Astrocyte (in vitro differentiated cells and primary cell): Measurements from ENCODE around the gene GOPC. TPM values are rescaled to one million over a fixed set of nuclear protein-coding genes. Genes with fewer than 3 reads are reported as not detected.

Source experiments
- DNase-seq: peaks from one replicate; pipeline ENCODE4 v3.0.0-alpha.2; 2010; ENCODE audit warnings: low read depth
- FAIRE-seq: peaks from 2 replicates; lab custom pipeline; 2011; peaks lifted over from hg19 to GRCh38; lab: Jason Lieb, UNC
- H2AFZ ChIP-seq: 2 replicates; pipeline ENCODE4 v1.6.0; 2012; ENCODE audit warnings: low read depth, low read length, inconsistent platforms
- H3K27ac ChIP-seq: 2 replicates; pipeline ENCODE4 v1.5.1; 2011; ENCODE audit warnings: low read depth, low read length, inconsistent platforms
- H3K27me3 ChIP-seq: 2 replicates; pipeline ENCODE4 v1.6.0; 2011; ENCODE audit warnings: low read length, inconsistent platforms; ENCODE audit not compliant: insufficient read depth
- H3K36me3 ChIP-seq: 2 replicates; pipeline ENCODE4 v1.5.1; 2011; ENCODE audit warnings: low read length, inconsistent platforms; ENCODE audit not compliant: insufficient read depth
- H3K4me1 ChIP-seq: 2 replicates; pipeline ENCODE4 v1.5.1; 2011; ENCODE audit warnings: low read length, inconsistent platforms; ENCODE audit not compliant: insufficient read depth
- H3K4me2 ChIP-seq: 2 replicates; pipeline ENCODE4 v1.6.0; 2012; ENCODE audit warnings: low read length, inconsistent platforms
- H3K4me3 ChIP-seq: 2 replicates; pipeline ENCODE4 v1.5.1; 2011; ENCODE audit warnings: low read depth, mild to moderate bottlenecking, low read length, inconsistent platforms; ENCODE audit not compliant: insufficient read depth
- H3K79me2 ChIP-seq: 2 replicates; pipeline ENCODE4 v1.6.0; 2012; ENCODE audit warnings: mild to moderate bottlenecking, low read length, inconsistent platforms; ENCODE audit not compliant: insufficient read depth
- H3K9ac ChIP-seq: 2 replicates; pipeline ENCODE4 v1.6.0; 2012; ENCODE audit warnings: mild to moderate bottlenecking, low read length, inconsistent platforms
- H3K9me3 ChIP-seq: 2 replicates; pipeline ENCODE4 v1.5.1; 2012; ENCODE audit warnings: low read depth, mild to moderate bottlenecking, low read length, inconsistent platforms; ENCODE audit not compliant: insufficient read depth
- H4K20me1 ChIP-seq: 2 replicates; pipeline ENCODE4 v1.6.0; 2012; ENCODE audit warnings: low read length, inconsistent platforms; ENCODE audit not compliant: insufficient read depth
- H3K27ac Mint-ChIP-seq: one replicate; pipeline ENCODE4 v1.8.0; 2021; ENCODE audit warnings: mild to moderate bottlenecking, mixed read lengths; ENCODE audit not compliant: unreplicated experiment
- H3K27me3 Mint-ChIP-seq: one replicate; pipeline ENCODE4 v1.8.0; 2021; ENCODE audit warnings: low read depth, mixed read lengths; ENCODE audit not compliant: unreplicated experiment
- H3K36me3 Mint-ChIP-seq: one replicate; pipeline ENCODE4 v1.8.0; 2021; ENCODE audit warnings: low read depth, mixed read lengths; ENCODE audit not compliant: unreplicated experiment
- H3K4me1 Mint-ChIP-seq: one replicate; pipeline ENCODE4 v1.8.0; 2021; ENCODE audit warnings: low read depth, mixed read lengths; ENCODE audit not compliant: unreplicated experiment
- H3K4me3 Mint-ChIP-seq: one replicate; pipeline ENCODE4 v1.8.0; 2021; ENCODE audit warnings: mild to moderate bottlenecking, moderate library complexity, mixed read lengths; ENCODE audit not compliant: unreplicated experiment
- H3K9me3 Mint-ChIP-seq: one replicate; pipeline ENCODE4 v1.8.0; 2021; ENCODE audit warnings: mild to moderate bottlenecking, mixed read lengths; ENCODE audit not compliant: unreplicated experiment
- EZH2 ChIP-seq: IDR thresholded peaks from 2 replicates; pipeline ENCODE4 v1.6.1; 2012; ENCODE audit warnings: mild to moderate bottlenecking, low read length, inconsistent platforms; ENCODE audit not compliant: insufficient read depth
- total RNA-seq: library from RNA; stranded (reverse); gene quantifications from 2 replicates; pipeline ENCODE4 v1.2.1, GENCODE V29; 2021
- TF ChIP-seq, protein P1 (sequence below): IDR thresholded peaks from 2 replicates; pipeline ENCODE4 v1.5.1; 2011; ENCODE audit warnings: low read depth, mild to moderate bottlenecking, inconsistent platforms, low read length, moderate library complexity; ENCODE audit not compliant: insufficient read depth

The GOPC gene
- total RNA-seq, 1 donor from 2014 or later, result 45.0 TPM

DNA sequence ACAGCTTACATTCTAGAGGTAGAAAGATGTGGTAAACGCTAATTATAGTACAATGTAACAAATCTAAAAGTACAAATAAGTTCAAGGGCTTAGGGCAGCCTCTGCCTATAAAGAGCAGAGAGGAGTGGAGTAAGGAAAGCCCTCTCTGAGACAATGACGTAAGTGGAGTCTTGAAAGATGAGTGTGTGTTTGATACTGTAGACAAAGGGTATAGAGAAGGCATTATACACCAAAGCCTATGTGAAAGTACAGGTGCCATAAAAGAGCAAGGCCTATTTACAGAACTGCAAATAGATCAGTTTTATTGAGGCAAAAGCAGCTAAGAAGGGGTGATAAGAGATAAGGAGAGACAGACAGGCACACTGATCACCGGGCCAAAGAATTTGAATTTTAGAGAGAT, 10.9 kb downstream of the GOPC start:
- peaks cover 5% of the 10 kb centered on the region for H3K4me1 Mint-ChIP-seq
- H3K79me2 ChIP-seq, result peaks cover 95% of the 10 kb centered on the region

DNA sequence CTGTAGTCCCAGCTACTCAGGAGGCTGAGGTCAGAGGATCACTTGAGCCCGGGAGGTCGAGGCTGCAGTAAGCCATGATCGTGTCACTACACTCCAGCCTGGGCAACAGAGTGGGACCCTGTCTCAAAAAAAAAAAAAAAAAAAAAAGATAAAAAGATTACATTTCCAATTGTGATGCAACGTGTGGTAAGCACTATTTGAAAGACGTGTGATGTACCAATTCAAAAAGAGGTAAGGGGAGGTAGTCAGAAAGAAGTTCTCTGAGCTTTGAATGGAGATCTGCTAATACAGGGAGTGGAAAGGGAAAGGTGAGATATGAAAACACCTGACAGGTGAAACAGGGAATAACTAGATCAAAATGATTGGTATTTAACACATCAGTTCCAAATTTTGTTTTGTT, 11.9 kb downstream of the GOPC start:
- TF ChIP-seq, protein P1, sequence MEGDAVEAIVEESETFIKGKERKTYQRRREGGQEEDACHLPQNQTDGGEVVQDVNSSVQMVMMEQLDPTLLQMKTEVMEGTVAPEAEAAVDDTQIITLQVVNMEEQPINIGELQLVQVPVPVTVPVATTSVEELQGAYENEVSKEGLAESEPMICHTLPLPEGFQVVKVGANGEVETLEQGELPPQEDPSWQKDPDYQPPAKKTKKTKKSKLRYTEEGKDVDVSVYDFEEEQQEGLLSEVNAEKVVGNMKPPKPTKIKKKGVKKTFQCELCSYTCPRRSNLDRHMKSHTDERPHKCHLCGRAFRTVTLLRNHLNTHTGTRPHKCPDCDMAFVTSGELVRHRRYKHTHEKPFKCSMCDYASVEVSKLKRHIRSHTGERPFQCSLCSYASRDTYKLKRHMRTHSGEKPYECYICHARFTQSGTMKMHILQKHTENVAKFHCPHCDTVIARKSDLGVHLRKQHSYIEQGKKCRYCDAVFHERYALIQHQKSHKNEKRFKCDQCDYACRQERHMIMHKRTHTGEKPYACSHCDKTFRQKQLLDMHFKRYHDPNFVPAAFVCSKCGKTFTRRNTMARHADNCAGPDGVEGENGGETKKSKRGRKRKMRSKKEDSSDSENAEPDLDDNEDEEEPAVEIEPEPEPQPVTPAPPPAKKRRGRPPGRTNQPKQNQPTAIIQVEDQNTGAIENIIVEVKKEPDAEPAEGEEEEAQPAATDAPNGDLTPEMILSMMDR, result no peak
- no peak for TF ChIP-seq EZH2
- H3K4me3 ChIP-seq, result no peak overlapping the region
- no peak overlapping the region for H2AFZ ChIP-seq
- no peaks in the 10 kb centered on the region for H3K9me3 ChIP-seq
- Mint-ChIP-seq H3K4me1 (peaks cover 5% of the 10 kb centered on the region), H3K4me3 (no peak overlapping the region), H3K36me3 (peaks cover 16% of the 10 kb centered on the region), H3K9me3 (no peaks in the 10 kb centered on the region), H3K27me3 (no peaks in the 10 kb centered on the region), H3K27ac (peak overlapping the region; percentile 31)
- H3K9ac ChIP-seq, result no peak overlapping the region
- DNase-seq (no peak), FAIRE-seq (no peak)
- H3K27me3 ChIP-seq, result no peaks in the 10 kb centered on the region
- H3K4me1 ChIP-seq, result no peaks in the 10 kb centered on the region
- H3K36me3 ChIP-seq, result peaks cover 15% of the 10 kb centered on the region
- H3K27ac ChIP-seq, result no peak overlapping the region
- peaks cover 81% of the 10 kb centered on the region for H4K20me1 ChIP-seq
- no peak overlapping the region for H3K4me2 ChIP-seq
- peaks cover 95% of the 10 kb centered on the region for H3K79me2 ChIP-seq

More for the DNA sequence above, 10.9 kb downstream of the GOPC start:
- H3K4me3 Mint-ChIP-seq, result no peak overlapping the region
- Histone ChIP-seq H3K27me3 (no peaks in the 10 kb centered on the region), H3K27ac (peak overlapping the region; percentile 37), H2AFZ (no peak overlapping the region), H3K4me3 (no peak overlapping the region), H4K20me1 (peaks cover 82% of the 10 kb centered on the region), H3K9me3 (no peaks in the 10 kb centered on the region), H3K4me2 (no peak overlapping the region), H3K36me3 (peaks cover 15% of the 10 kb centered on the region), H3K4me1 (no peaks in the 10 kb centered on the region), H3K9ac (no peak overlapping the region)
- DNase-seq (peak; percentile 59), FAIRE-seq (no peak)
- H3K27me3 Mint-ChIP-seq, result no peaks in the 10 kb centered on the region
- TF ChIP-seq, protein P1, result no peak
- H3K27ac Mint-ChIP-seq, result peak overlapping the region; percentile 84
- peaks cover 5% of the 10 kb centered on the region for H3K9me3 Mint-ChIP-seq
- peaks cover 26% of the 10 kb centered on the region for H3K36me3 Mint-ChIP-seq

DNA sequence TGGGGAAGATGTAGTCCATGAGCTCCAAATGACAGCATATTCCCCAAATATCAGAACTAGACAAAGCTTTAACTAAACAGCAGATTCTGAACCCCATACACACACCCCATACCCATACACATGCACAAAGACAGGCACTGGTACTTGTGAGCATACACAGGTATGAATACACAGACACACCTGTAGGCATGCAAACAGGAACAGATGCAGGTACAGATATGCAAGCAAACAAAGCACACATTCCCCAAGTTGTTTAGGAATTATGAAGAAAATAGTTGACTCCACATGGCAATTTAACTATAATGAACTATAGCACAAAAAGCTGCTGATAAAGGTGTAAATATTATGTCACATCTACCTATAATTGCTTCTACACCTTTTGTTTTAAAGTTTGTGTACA, 16.7 kb downstream of the GOPC start:
- Histone ChIP-seq H3K4me2 (no peak overlapping the region), H3K4me3 (no peak overlapping the region), H3K4me1 (no peaks in the 10 kb centered on the region), H3K9ac (no peak overlapping the region), H3K36me3 (peaks cover 21% of the 10 kb centered on the region), H3K27ac (no peak overlapping the region), H3K9me3 (no peaks in the 10 kb centered on the region), H4K20me1 (peaks cover 80% of the 10 kb centered on the region), H3K27me3 (no peaks in the 10 kb centered on the region), H3K79me2 (peaks cover 95% of the 10 kb centered on the region), H2AFZ (no peak overlapping the region)
- no peak for DNase-seq
- H3K4me3 Mint-ChIP-seq, result no peak overlapping the region
- no peak overlapping the region for H3K27ac Mint-ChIP-seq
- no peaks in the 10 kb centered on the region for H3K9me3 Mint-ChIP-seq
- no peaks in the 10 kb centered on the region for H3K4me1 Mint-ChIP-seq
- no peak for TF ChIP-seq EZH2
- TF ChIP-seq, protein P1, result no peak
- no peaks in the 10 kb centered on the region for H3K27me3 Mint-ChIP-seq
- FAIRE-seq, result no peak
- H3K36me3 Mint-ChIP-seq, result peaks cover 16% of the 10 kb centered on the region
